Measurements from ENCODE around the gene RIMKLB.
"Not testable (repeated sequence)": the region's sequence is repeated elsewhere in the genome, so short reads cannot be mapped to it uniquely, and the experiment has no call there.

RIMKLB gene

GRCh38 chr12:8695116-8695515 lies 2.7 kb upstream of the RIMKLB start:
- no peak for DNase-seq (ENCODE audit: low read depth)

- no peak for DNase-seq (ENCODE audit: low read depth)
These were observed 1.2 kb upstream of the RIMKLB start for GRCh38 chr12:8696442-8697090.

- no peak for DNase-seq (ENCODE audit: low read depth)
These were observed 693 bp upstream of the RIMKLB start for GRCh38 chr12:8697120-8697475.

GRCh38 chr12:8698132-8698851 lies 501 bp downstream of the RIMKLB start:
- peak; percentile 45 for DNase-seq (ENCODE audit: low read depth)

- no peak for DNase-seq (ENCODE audit: low read depth)
These were observed 1.1 kb downstream of the RIMKLB start for GRCh38 chr12:8698879-8699278.

- DNase-seq (ENCODE audit: low read depth), result no peak
These were observed 1.9 kb downstream of the RIMKLB start for GRCh38 chr12:8699714-8700113.

GRCh38 chr12:8701046-8701660 lies 3.4 kb downstream of the RIMKLB start:
- no peak for DNase-seq (ENCODE audit: low read depth)

GRCh38 chr12:8702159-8702558 lies 4.4 kb downstream of the RIMKLB start:
- no peak for DNase-seq (ENCODE audit: low read depth)

- DNase-seq (ENCODE audit: low read depth), result no peak
These were observed 11.5 kb downstream of the RIMKLB start for GRCh38 chr12:8709124-8709830.

- no peak for DNase-seq (ENCODE audit: low read depth)
These were observed 14.8 kb downstream of the RIMKLB start for GRCh38 chr12:8712572-8712971.

- no peak for DNase-seq (ENCODE audit: low read depth)
These were observed 24.6 kb downstream of the RIMKLB start for GRCh38 chr12:8722286-8722800.

GRCh38 chr12:8734873-8735381 lies 37.1 kb downstream of the RIMKLB start:
- DNase-seq (ENCODE audit: low read depth), result no peak

GRCh38 chr12:8742501-8742900 lies 44.7 kb downstream of the RIMKLB start:
- DNase-seq (ENCODE audit: low read depth), result no peak

GRCh38 chr12:8743121-8743520 lies 45.3 kb downstream of the RIMKLB start:
- DNase-seq (ENCODE audit: low read depth), result not testable (repeated sequence)

- DNase-seq (ENCODE audit: low read depth), result not testable (repeated sequence)
These were observed 47.8 kb downstream of the RIMKLB start for GRCh38 chr12:8745631-8746030.

GRCh38 chr12:8746046-8746445 lies 48.3 kb downstream of the RIMKLB start:
- DNase-seq (ENCODE audit: low read depth), result no peak

- not testable (repeated sequence) for DNase-seq (ENCODE audit: low read depth)
These were observed 62.3 kb downstream of the RIMKLB start for GRCh38 chr12:8760076-8760475.

- not testable (repeated sequence) for DNase-seq (ENCODE audit: low read depth)
These were observed 64.9 kb downstream of the RIMKLB start for GRCh38 chr12:8762701-8763100.

- DNase-seq (ENCODE audit: low read depth), result not testable (repeated sequence)
These were observed 68.3 kb downstream of the RIMKLB start for GRCh38 chr12:8766121-8766520.

GRCh38 chr12:8770499-8770898 lies 72.7 kb downstream of the RIMKLB start:
- no peak for DNase-seq (ENCODE audit: low read depth)

- no peak for DNase-seq (ENCODE audit: low read depth)
These were observed 73.3 kb downstream of the RIMKLB start for GRCh38 chr12:8771072-8771471.

- DNase-seq (ENCODE audit: low read depth), result no peak
These were observed 75.7 kb downstream of the RIMKLB start for GRCh38 chr12:8773461-8773860.

All from activated T-cell treated with anti-CD3 and anti-CD28 coated beads for 1 hour (primary cell).